NCI-H1048 (cell line): ENCODE measurements around the gene ECHS1.
"Not testable (repeated sequence)": the region's sequence is repeated elsewhere in the genome, so short reads cannot be mapped to it uniquely, and the experiment has no call there.

Source experiments
- DNase-seq: peaks from one replicate; lab custom pipeline; 2025; lab: John Stamatoyannopoulos, UW

ECHS1 gene

DNA sequence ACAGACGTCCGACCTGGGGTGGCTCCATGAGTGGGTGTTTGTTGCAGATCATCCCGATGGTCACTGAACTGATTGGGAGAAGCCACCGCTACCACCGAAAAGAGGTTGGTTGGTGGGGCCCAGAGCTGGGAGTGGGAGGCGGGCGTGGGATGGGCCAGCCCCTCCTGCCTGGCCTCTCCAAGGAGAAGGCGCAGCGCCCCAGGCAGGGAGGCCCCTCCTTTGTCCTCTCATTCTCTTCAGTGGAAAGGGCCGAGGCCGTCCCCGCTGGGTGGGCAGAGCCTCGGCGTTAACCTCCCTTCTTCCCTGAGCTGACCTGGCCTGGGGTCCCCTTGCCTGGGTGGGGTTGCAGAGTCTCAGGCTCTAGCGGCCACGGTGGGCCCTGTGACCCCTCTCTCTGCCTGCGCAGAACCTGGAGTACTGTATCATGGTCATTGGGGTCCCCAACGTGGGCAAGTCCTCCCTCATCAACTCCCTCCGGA is 26.0 kb upstream of the ECHS1 start:
- DNase-seq, result no peak

DNA sequence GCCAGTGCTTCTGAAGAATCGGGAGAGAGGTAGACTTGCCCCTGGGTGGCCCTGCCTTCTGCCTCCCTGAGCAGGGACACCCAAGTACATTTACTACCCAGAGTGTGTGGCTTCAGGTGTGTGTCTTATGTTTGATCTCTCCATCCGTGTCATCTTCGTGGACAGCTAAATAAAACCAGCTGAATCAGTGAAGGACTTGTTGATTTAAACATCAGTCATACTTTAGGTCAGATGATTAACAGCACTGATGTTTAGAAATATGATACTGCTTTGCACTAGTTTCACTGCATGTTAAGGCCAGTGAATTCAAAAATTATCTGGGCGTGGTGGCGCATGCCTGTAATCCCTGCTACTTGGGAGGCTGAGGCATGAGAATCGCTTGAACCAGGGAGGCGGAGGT is 24.8 kb upstream of the ECHS1 start:
- no peak for DNase-seq

- no peak for DNase-seq
Observed at GRCh38 chr10:133396035-133396624, 23.0 kb upstream of the ECHS1 start.

DNA sequence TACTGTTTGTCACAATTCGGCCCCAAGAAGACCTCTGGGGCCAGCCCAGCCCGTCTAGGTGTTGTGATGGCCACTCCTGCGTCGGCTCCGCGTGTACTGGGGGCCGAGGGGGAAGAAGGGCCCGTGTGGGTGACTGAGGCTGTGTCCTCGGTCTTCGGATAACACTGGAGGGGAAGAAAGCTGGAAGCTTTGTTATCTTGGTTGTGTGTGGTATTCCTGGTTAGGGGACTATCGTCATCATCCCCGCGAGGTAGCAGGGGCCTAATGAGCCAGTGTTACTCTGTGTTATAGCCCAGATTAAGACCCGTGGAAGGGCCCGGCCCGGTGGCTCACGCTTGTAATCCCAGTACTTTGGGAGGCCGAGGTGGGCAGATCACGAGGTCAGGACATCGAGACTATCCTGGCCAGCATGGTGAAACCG is 21.7 kb upstream of the ECHS1 start:
- no peak for DNase-seq

GRCh38 chr10:133394064-133394663 is 21.0 kb upstream of the ECHS1 start, which contains the start of gene MTG1:
TSS of gene MTG1 (plus strand) at chr10:133394157. CDS start at chr10:133394221, 64 bp downstream.
- DNase-seq, result peak; percentile 71

DNA sequence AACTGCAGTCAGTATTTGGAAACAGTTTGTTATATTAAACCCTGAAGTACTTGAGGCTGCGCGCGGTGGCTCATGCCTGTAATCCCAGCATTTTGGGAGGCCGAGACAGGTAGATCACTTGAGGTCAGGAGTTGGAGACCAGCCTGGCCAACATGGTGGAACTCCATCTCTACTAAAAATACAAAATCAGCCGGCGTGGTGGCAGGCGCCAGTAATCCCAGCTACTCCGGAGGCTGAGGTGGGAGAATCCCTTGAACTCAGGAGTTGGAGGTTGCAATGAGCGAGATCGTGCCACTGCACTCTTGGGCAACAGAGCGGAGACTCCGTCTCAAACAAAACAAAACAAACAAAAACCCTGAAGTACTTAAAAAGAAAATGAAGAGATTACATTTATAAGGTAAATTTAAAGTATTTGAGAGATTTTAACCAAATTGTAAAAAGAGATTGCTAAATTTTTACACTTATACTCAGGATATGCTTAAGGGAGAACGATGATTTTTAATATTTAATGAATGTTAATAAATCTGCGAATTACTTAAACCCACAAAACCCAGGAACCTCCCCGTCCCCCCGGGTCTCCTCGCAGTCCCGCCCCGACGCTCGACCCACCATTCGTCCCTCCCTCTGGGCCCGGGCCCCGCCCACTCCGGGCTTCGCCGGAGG is 20.4 kb upstream of the ECHS1 start:
- DNase-seq, result no peak

GRCh38 chr10:133391761-133392518 is 18.8 kb upstream of the ECHS1 start:
- DNase-seq, result no peak

DNA sequence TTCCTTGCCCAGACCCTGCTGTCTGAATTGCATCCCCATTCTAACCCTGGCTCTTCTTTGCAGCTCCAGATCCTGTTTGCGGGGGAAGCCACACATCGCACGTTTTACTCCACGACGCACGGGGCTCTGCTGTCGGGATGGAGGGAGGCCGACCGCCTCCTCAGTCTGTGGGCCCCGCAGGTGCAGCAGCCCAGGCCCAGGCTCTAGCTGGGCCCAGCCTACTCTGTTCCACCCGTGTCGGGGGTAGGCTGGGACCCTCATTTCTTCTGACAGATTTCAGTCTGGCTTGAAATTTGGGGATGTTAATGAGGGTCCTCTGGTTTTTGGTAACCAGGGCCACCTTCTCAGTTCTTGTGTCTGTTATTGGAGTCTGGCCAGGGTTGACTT is 18.1 kb upstream of the ECHS1 start:
- DNase-seq, result no peak

DNA sequence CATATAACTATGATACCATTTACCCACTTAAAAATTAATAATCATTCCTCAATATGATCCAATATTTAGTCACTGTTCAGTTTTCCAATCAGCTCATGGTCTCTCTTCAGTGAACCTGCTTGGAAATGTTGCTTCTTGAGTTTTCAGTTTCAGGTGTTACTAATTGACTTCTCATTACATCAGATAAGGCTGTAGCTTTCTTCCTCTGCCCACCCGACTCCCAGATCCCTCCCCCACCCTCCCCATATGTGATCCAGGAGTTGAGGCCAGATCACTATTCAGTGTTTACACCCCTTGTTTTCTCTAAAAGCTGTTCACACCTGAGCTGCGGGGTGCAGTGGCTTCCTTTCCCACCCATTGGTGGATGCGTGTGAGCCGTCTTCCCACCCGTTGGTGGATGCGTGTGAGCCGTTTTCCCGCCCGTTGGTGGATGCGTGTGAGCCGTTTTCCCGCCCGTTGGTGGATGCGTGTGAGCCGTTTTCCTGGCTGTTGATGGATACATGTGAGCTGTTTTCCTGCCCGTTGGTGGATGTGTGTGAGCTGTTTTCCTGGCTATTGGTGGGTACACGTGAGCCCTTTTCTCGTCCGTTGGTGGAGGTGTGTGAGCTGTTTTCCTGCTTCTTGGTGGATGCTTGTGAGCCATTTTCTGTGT is 17.6 kb upstream of the ECHS1 start:
- DNase-seq, result no peak

- no peak for DNase-seq
Observed at GRCh38 chr10:133388973-133389818, 16.0 kb upstream of the ECHS1 start.

- no peak for DNase-seq
Observed at GRCh38 chr10:133388236-133388972, 15.2 kb upstream of the ECHS1 start.

DNA sequence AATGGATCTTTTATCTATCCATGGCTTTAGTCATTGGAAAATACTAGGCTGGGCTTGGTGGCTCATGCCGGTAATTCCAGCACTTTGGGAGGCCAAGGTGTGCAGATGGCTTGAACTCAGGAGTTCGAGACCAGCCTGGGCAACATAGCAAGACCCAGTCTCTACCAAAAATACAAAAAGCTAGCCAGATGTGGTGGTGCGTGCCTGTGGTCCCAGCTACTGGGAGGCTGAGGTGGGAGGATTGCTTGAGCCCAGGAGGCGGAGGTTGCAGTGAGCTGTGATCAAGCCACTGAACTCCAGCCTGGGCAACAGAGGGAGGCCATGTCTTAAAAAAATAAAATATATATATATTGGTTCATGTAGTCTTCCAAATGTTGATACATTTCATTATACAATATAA is 13.8 kb upstream of the ECHS1 start:
- not testable (repeated sequence) for DNase-seq

- no peak for DNase-seq
Observed at GRCh38 chr10:133385214-133385613, 12.1 kb upstream of the ECHS1 start.

DNA sequence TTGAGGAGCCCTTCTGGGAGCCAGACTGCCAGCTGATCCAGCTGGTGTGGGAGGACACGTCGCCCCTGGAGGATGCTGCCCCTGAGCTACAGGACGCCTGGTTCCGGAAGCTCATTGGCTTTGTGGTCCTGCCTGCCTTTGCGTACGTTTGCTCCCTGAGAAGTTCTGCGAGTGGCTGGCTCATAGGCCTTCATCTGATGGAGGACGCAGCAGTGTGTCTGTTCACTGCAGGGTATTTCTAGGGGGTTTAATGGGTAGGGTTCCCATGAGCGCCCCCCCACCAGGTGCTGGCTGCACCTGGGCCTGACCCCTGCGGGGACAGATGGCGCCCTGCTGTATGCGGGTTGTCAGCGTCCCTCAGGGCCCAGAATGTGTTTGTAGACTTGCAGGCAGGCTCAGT is 10.9 kb upstream of the ECHS1 start:
- no peak for DNase-seq

- no peak for DNase-seq
Observed at GRCh38 chr10:133383551-133383950, 10.4 kb upstream of the ECHS1 start.

GRCh38 chr10:133381036-133381435 is 7.9 kb upstream of the ECHS1 start:
- no peak for DNase-seq

- DNase-seq, result no peak
Observed at GRCh38 chr10:133379801-133380666, 6.9 kb upstream of the ECHS1 start.

DNA sequence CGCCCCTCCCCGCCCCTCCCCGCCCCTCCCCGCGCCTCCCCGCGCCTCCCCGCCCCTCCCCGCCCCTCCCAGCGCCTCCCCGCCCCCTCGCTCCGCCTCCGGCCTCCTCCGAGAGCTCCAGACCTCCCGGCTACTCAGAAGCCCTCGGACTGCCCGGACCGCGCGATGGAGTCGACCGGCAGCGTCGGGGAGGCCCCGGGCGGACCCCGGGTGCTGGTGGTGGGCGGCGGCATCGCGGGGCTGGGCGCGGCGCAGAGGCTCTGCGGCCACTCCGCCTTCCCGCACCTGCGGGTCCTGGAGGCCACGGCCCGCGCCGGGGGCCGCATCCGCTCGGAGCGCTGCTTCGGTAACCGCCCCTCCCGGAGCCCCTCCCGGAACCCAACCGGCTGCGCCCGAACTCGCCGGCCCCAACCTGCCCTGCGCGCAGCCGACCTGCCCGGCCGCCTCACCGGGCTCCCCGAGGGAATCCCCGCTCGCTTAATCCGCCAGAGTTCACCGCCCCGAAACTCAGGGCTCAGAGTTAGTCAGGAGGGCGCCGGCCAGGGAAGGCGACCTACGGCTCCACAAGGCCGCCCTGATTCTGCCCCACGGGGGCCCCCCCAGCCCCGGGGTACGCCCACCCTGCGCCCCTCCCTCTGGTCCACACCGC is 6.1 kb upstream of the ECHS1 start, which contains the start of gene PAOX:
PAOX (plus strand) TSS at position 111 of the 649 bp plus-strand sequence; CDS start at position 166, 55 bp downstream.
- DNase-seq, result no peak
